B cell (primary cell): ENCODE data around the gene SEMA6A.

Experiments
- CTCF ChIP-seq: fragments of 200-600 bp; IDR thresholded peaks from one replicate; pipeline ENCODE4 v1.8.0; 2022; ENCODE audit warnings: antibody characterized with exemption, mild to moderate bottlenecking
- EZH2 ChIP-seq: IDR thresholded peaks from 2 replicates; pipeline ENCODE4 v1.6.1; 2012; ENCODE audit warnings: borderline replicate concordance, low read depth, mild to moderate bottlenecking, moderate library complexity, low read length; ENCODE audit not compliant: insufficient read depth, poor library complexity, severe bottlenecking

GRCh38 chr5:116576053-116576713, 1.6 kb upstream of the SEMA6A start:
- peak; percentile 72 for TF ChIP-seq CTCF
- no peak for TF ChIP-seq EZH2
